Small intestine (tissue), 7 donors: Measurements from ENCODE around the gene SLC2A9. TPM values are rescaled to one million over a fixed set of nuclear protein-coding genes. Genes with fewer than 3 reads are reported as not detected.

Experiments used
- DNase-seq, 2 donors: peaks; one replicate each; pipeline versions ENCODE4 v3.0.0 to v3.0.0-alpha.2; 2013
- FAIRE-seq: peaks from 2 replicates; lab custom pipeline; 2012; peaks lifted over from hg19 to GRCh38; lab: Jason Lieb, UNC
- H3K27ac ChIP-seq, 3 donors: one replicate each; pipeline ENCODE4 v1.5.1; 2013; ENCODE audit warnings: low read length in 2 of 3, mild to moderate bottlenecking in 2 of 3, control low read depth in 1 of 3, inconsistent platforms in 1 of 3, low read depth in 1 of 3, moderate library complexity in 1 of 3
- H3K27me3 ChIP-seq, 3 donors: one replicate each; pipeline ENCODE4 v1.6.1; 2013; ENCODE audit warnings: low read length in 3 of 3, inconsistent platforms in 1 of 3; ENCODE audit not compliant: control insufficient read depth in 3 of 3, insufficient read depth in 3 of 3
- H3K36me3 ChIP-seq, 3 donors: one replicate each; pipeline ENCODE4 v1.6.1; 2013; ENCODE audit warnings: low read length in 3 of 3, inconsistent platforms in 1 of 3, low read depth in 1 of 3, mild to moderate bottlenecking in 1 of 3, moderate library complexity in 1 of 3; ENCODE audit not compliant: control insufficient read depth in 3 of 3, insufficient read depth in 2 of 3
- H3K4me1 ChIP-seq, 3 donors: one replicate each; pipeline ENCODE4 v1.6.1; 2013; ENCODE audit warnings: low read length in 2 of 3, inconsistent platforms in 1 of 3, low read depth in 1 of 3, mild to moderate bottlenecking in 1 of 3, moderate library complexity in 1 of 3; ENCODE audit not compliant: control insufficient read depth in 3 of 3, insufficient read depth in 2 of 3
- H3K4me3 ChIP-seq, 3 donors: one replicate each; pipeline ENCODE4 v1.5.1; 2013; ENCODE audit warnings: low read length in 3 of 3, control low read depth in 1 of 3, inconsistent platforms in 1 of 3, low read depth in 1 of 3, mild to moderate bottlenecking in 1 of 3, moderate library complexity in 1 of 3
- H3K9me3 ChIP-seq, 2 donors: one replicate each; pipeline ENCODE4 v1.6.1; 2013; ENCODE audit warnings: low read depth in 1 of 2, low read length in 1 of 2; ENCODE audit not compliant: control insufficient read depth in 2 of 2, insufficient read depth in 1 of 2
- WGBS, 3 donors: extraction: QIAGEN DNeasy Blood & Tissue Kit; methylation state at CpG; one replicate each; pipeline ENCODE4 v1.1.7; 2013; 5-methylcytosine and 5-hydroxymethylcytosine counted together
- polyA plus RNA-seq, 4 donors: library from polyadenylated mRNA; stranded (reverse) in 3 of 4; unstranded in 1 of 4; fragments of 200-250 nt in 3 of 4; fragments of 120-200 nt in 1 of 4; gene quantifications; one replicate each; pipeline versions ENCODE4 v1.2.1 to v1.2.3, GENCODE V29; 2013
- donor health status: healthy with polysubstance abuse.
- donor health status: control.
- donor health status: control.
- donor health status: Bipolar disorder and iron deficiency.
- donor health status: healthy.

The SLC2A9 gene
- polyA plus RNA-seq, 4 donors = 7.4 to 34.4 (median 12.3) TPM

DNA sequence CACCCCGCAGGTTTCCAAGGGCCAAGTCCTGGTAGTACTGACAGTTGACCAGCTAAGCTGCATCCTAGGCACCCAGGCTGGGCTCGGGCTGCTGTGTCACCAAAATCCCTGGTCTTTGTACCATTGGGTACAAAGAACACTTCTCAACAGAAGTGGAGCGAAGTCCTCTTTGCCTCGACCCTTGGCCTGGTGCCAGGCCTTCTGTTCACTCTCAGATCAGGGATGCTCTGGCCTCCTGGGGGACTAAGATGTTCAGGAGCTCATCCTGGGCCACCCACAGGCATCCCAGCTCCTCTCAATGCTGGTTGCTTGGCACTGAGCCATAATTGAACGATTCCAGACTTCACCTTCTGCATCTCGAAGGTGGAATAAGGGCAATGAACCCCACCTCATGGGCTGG lies 13.8 kb upstream of the SLC2A9 start:
- H3K27ac ChIP-seq = peak overlapping the region in 1 of 3 donors; percentile 32
- 40 to 61% (median 43%) methylated on average over 6 of the region's 6 CpGs for WGBS, 3 donors
- H3K27me3 ChIP-seq = no peaks in the 10 kb centered on the region

DNA sequence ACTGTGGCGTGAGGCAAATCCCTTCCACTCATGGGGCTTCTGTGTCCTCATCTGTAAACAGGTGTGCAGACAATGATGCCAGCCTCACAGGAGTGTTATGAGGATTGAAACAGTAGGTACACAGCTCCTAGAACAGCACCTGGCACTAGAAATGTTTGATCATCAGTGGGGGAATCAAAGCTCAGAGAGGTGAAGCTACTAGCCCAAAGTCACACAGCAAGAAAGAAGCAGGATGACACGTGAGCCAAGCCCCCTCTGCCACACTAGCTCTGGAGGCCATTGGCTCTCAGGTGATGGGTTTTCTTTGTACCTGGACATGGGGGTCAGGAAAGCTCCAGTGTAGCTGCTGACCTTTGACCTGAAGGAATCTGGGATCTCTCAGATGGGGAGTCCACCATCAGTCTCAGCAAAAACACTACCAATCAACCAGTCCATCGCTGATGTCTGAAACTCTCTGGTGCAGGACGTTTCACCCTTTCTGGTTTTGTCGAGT lies 13.4 kb upstream of the SLC2A9 start:
- 81 to 90% (median 86%) methylated on average over 5 of the region's 5 CpGs for WGBS, 3 donors

More for the DNA sequence above, 13.8 kb upstream of the SLC2A9 start:
- FAIRE-seq = no peak
- Histone ChIP-seq H3K4me3 (no peak overlapping the region), H3K9me3 (no peaks in the 10 kb centered on the region), H3K4me1 (peaks cover 0 to 13% (median 9%) of the 10 kb centered on the region in 3 donors), H3K36me3 (no peaks in the 10 kb centered on the region)
- DNase-seq = peak; percentile 52 to 59

DNA sequence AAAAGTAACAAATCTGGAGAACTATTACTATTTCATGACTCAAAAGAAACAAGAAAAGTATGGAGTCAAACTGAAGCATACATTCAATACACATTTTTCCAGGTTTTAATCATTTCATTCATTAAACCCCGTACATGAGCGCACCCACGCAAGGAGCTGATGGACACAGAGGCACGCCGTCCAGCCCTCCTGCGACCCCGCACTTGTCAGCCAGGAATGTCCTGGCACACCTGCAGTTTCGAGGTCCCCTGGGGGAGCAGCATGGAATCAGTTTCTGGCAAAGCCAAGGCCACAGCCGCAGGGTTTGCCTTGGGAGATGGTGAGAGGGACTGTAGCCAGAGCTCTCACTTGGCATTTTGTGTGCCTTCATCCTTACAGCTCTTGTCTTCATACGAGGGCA lies 12.8 kb upstream of the SLC2A9 start:
- Histone ChIP-seq H3K4me1 (peaks cover 0 to 13% (median 9%) of the 10 kb centered on the region in 3 donors), H3K9me3 (no peaks in the 10 kb centered on the region), H3K27me3 (no peaks in the 10 kb centered on the region), H3K27ac (peak overlapping the region in 1 of 3 donors; percentile 60), H3K36me3 (no peaks in the 10 kb centered on the region), H3K4me3 (no peak overlapping the region)
- DNase-seq = no peak
- WGBS, 3 donors = 75 to 84% (median 81%) methylated on average over 10 of the region's 10 CpGs
- FAIRE-seq = no peak

More for the DNA sequence above, 13.4 kb upstream of the SLC2A9 start:
- peak overlapping the region in 1 of 3 donors; percentile 60 for H3K27ac ChIP-seq
- no peak for FAIRE-seq
- no peaks in the 10 kb centered on the region for H3K9me3 ChIP-seq
- no peaks in the 10 kb centered on the region for H3K27me3 ChIP-seq
- H3K36me3 ChIP-seq = no peaks in the 10 kb centered on the region
- DNase-seq = no peak
- H3K4me3 ChIP-seq = no peak overlapping the region
- H3K4me1 ChIP-seq = peaks cover 0 to 13% (median 9%) of the 10 kb centered on the region in 3 donors

DNA sequence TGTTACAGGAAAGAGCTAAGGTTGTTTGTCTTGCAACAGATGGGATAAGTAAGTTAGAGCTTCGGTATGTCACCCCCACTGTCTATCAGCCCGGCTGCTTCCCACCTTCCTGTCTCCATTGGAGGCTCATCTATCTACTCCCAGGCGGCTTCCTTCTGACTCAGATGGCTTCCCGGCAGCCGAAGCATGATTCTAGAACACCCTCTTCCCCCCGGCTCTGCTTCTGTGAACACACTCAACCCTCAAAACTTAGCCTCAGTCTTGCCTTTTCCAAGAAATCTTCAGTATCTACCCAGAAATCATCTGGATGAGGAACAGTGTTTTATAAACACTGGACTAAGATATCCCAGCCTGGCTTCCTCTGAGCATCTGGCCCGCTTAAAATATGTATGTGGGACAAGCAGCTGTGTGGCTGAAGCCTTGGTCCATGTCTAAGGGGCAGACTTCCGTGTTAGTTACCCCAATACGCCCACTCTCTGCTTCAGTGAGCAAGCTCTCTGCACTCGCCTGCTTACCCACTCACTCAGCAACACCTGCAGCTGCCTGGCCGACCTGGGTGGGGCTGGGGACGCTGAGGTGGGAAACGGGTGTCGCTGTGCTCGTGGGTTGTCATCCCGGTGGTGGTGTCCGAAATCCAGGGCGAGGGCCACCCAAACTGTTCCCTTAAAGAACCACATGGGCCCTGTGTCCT lies 12.0 kb upstream of the SLC2A9 start:
- Histone ChIP-seq H3K4me3 (no peak overlapping the region), H3K36me3 (no peaks in the 10 kb centered on the region), H3K27me3 (no peaks in the 10 kb centered on the region), H3K4me1 (peaks cover 0 to 13% (median 9%) of the 10 kb centered on the region in 3 donors), H3K27ac (peak overlapping the region in 1 of 3 donors; percentile 60), H3K9me3 (no peaks in the 10 kb centered on the region)
- FAIRE-seq (no peak), DNase-seq (no peak)
- 49 to 58% (median 50%) methylated on average over 18 of the region's 18 CpGs for WGBS, 3 donors

DNA sequence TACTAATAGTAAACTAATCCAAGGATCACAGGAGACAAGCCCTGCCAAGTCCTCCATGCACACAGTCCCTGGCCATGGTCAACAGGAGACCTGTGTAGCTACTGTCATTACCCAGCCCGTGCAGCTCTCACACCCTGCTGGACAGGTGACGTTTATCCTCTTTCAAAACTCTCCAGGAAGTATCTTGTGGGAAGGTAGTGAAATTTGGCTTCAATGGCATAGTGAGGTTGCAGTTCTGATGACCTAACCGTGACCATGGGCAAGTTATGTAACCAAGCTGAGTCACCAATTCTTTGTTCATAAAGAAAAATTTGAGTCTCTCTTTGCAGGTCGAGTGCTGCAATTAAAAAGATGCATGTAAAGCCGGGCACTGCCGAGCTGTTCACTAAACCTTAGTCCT lies 11.3 kb upstream of the SLC2A9 start:
- WGBS, 3 donors = 32 to 44% (median 36%) methylated on average over 6 of the region's 6 CpGs
- H3K27me3 ChIP-seq = no peaks in the 10 kb centered on the region
- no peaks in the 10 kb centered on the region for H3K36me3 ChIP-seq
- DNase-seq (no peak), FAIRE-seq (no peak)
- H3K4me3 ChIP-seq = no peak overlapping the region
- peak overlapping the region in 1 of 3 donors; percentile 60 for H3K27ac ChIP-seq
- no peaks in the 10 kb centered on the region for H3K9me3 ChIP-seq
- peaks cover 0 to 13% (median 9%) of the 10 kb centered on the region in 3 donors for H3K4me1 ChIP-seq

DNA sequence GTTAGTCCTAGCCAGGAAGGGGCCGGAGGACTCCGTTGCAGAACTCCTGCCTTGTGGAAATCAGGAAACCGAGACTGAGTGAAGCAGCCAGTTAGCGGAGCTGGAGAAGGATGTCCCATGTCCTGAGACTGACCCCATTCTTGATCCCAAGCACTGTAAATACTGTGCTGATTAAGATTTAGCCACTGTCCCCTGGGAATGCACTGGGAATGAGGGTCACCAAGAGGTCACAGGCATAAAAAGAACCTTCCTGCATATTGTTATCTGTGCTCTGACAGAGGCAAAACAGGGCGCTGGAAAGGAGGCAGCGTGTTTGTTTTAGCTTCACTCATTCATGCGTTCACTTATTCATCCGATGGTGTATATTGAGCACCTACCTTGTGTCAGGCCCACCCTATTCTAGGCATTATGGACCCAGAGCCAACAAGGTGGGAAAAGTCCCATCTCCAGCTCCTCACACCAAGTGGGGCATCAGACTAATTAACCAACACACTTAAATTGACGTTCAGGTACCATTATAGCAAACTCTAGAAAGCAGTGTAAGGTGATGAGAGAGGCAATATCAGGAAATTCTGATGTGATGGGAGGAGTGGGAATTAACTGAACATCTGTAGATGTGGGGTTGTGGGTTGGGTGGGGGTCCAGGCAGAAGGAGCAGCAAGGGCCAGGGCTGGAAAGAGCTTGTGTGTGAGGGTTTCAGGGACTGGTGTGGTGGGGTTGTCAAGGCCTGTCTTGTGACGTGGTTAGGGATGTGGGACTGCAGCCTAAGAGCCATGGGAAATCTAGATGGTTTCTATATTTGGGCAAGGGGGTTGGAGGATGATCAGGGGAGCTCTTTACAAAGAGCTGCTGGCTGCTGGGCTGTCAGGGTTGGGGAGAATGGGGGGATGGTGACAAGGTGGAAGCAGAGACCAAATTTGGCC lies 10.6 kb upstream of the SLC2A9 start:
- H3K27ac ChIP-seq = peak overlapping the region in 1 of 3 donors; percentile 60
- peaks cover 0 to 13% (median 9%) of the 10 kb centered on the region in 3 donors for H3K4me1 ChIP-seq
- no peaks in the 10 kb centered on the region for H3K36me3 ChIP-seq
- H3K27me3 ChIP-seq = no peaks in the 10 kb centered on the region
- no peak for FAIRE-seq
- no peak overlapping the region for H3K4me3 ChIP-seq
- no peaks in the 10 kb centered on the region for H3K9me3 ChIP-seq
- no peak for DNase-seq
- 67 to 92% (median 83%) methylated on average over 10 of the region's 10 CpGs for WGBS, 3 donors

DNA sequence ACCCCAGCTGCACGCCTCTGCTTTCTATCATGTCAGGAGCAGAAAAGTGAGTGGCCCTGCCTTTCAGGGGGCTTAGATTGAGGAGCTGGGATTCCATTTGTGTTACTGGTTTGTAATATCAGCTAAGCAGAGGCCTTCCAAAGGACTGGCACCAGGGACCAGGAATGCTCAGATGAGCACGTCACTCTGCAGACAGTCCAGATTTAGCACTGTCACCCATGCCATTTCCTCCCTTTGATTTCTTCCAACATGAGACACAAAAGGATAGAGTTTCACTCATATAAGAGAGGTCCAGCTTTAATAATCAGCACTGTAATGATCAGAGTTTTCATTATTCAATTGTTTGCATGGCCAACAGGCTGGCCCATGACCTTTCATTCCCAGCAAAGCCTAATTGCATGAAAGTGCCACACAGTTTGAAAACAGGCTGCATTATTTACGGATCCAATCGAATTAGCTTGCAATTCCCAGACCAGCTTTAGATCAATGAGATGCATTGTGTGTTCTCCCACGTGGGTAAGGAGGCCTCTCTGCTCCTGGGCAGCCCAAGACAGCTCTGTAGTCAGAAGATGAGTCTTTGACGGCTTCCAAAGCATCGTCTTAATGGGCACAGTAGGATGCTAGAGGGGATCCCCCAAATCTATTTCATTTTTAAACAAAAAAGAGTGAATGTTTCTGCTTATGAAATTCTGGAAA lies 9.8 kb upstream of the SLC2A9 start:
- no peaks in the 10 kb centered on the region for H3K9me3 ChIP-seq
- H3K27me3 ChIP-seq = no peaks in the 10 kb centered on the region
- whole genome bisulfite sequencing, 3 donors = 68 to 80% (median 74%) methylated on average over 7 of the region's 7 CpGs
- H3K4me3 ChIP-seq = no peak overlapping the region
- peaks cover 0 to 13% (median 9%) of the 10 kb centered on the region in 3 donors for H3K4me1 ChIP-seq
- peak overlapping the region in 1 of 3 donors; percentile 60 for H3K27ac ChIP-seq
- H3K36me3 ChIP-seq = no peaks in the 10 kb centered on the region
- FAIRE-seq = no peak
- DNase-seq = no peak

DNA sequence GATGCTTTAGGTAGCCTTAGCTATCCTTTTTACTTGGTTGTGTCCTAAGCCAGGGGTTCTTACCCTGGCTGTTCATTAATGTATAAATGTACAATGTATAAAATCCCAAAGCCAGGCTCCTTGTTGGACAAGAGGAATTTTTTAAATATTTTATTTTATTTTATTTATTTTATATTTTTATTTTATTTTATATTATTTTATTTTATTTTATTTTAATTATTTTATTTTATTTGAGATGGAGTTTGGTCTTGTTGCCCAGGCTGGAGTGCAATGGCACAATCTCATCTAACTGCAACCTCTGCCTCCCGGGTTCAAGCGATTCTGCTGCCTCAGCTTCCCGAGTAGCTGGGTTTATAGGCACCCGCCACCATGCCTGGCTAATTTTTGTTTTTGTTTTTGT lies 8.1 kb upstream of the SLC2A9 start:
- peaks cover 0 to 13% (median 8%) of the 10 kb centered on the region in 3 donors for H3K4me1 ChIP-seq
- no peaks in the 10 kb centered on the region for H3K36me3 ChIP-seq
- 91 to 97% (median 92%) methylated on average over 4 of the region's 4 CpGs for WGBS, 3 donors
- no peak overlapping the region for H3K4me3 ChIP-seq
- no peak overlapping the region for H3K27ac ChIP-seq
- FAIRE-seq (no peak), DNase-seq (no peak)
- H3K27me3 ChIP-seq = no peaks in the 10 kb centered on the region
- no peaks in the 10 kb centered on the region for H3K9me3 ChIP-seq
